HepG2 (cell line): Measurements from ENCODE around the gene ULK4. TPM values are rescaled to one million over a fixed set of nuclear protein-coding genes. Genes with fewer than 3 reads are reported as not detected.

ENCODE experiments used
- ATAC-seq: fragments of 200-7000 bp; cut with Tn5 transposase; 3 replicates; pipeline ENCODE4 v1.9.1; 2020; ENCODE audit warnings: mild to moderate bottlenecking, moderate library complexity
- BruUV-seq: library from RNA; stranded (reverse); fragments of 400-500 nt; replicated peaks from 2 replicates; lab custom pipeline; 2021; lab: Mats Ljungman, UMichigan
- CTCF ChIA-PET: fragments of 300-600 bp; formaldehyde crosslinking; extraction: SDS; loops from one replicate; lab custom pipeline; 2021; ENCODE audit warnings: low total read pairs, inconsistent platforms, low intra/inter-chr PET ratio; lab: Yijun Ruan, JAX
- POLR2A ChIA-PET: fragments of 350-600 bp; sonication (Branson Sonifier 250); formaldehyde crosslinking; loops from one replicate; lab custom pipeline; 2020; ENCODE audit warnings: antibody characterized with exemption, inconsistent platforms; lab: Yijun Ruan, JAX
- DNase-seq: peaks from one replicate; pipeline ENCODE4 v3.0.0-alpha.2; 2015; ENCODE audit warnings: low spot score
- FAIRE-seq: peaks from 3 replicates; lab custom pipeline; 2011; peaks lifted over from hg19 to GRCh38; lab: Jason Lieb, UNC
- H2AFZ ChIP-seq: one replicate; pipeline ENCODE4 v1.6.1; 2011; ENCODE audit warnings: low read length, inconsistent platforms
- H3K27ac ChIP-seq: fragments of 300-600 bp; 3 replicates; pipeline ENCODE4 v1.8.0; 2011; ENCODE audit warnings: mixed run types, mild to moderate bottlenecking, mixed read lengths, low read length, inconsistent platforms; ENCODE audit not compliant: insufficient read depth; ENCODE audit errors: extremely low read length
- H3K27me3 ChIP-seq, 2 experiments: fragments of 200-600 bp in 1 of 2; 2 replicates in 1 of 2; 3 replicates in 1 of 2; pipeline versions ENCODE4 v1.6.0 to v1.8.0; 2011; ENCODE audit warnings: low read length in 2 of 2, mild to moderate bottlenecking in 2 of 2, moderate library complexity in 2 of 2, inconsistent platforms in 1 of 2; ENCODE audit not compliant: insufficient read depth in 2 of 2, control insufficient read depth in 1 of 2
- H3K36me3 ChIP-seq, 2 experiments: fragments of 200-600 bp in 1 of 2; replicated peaks in 1 of 2; 2 replicates in 1 of 2; 3 replicates in 1 of 2; pipeline versions ENCODE4 v1.5.1 to v1.8.0; 2011; ENCODE audit warnings: low read length in 2 of 2, inconsistent platforms in 1 of 2; ENCODE audit not compliant: insufficient read depth in 2 of 2, control insufficient read depth in 1 of 2
- H3K4me1 ChIP-seq: 2 replicates; pipeline ENCODE4 v1.5.1; 2012; ENCODE audit warnings: low read length, inconsistent platforms; ENCODE audit not compliant: insufficient read depth
- H3K4me2 ChIP-seq: 2 replicates; pipeline ENCODE4 v1.6.0; 2011; ENCODE audit warnings: low read depth, low read length, inconsistent platforms
- H3K4me3 ChIP-seq, 3 experiments: fragments of 200-600 bp in 1 of 3; sonication (generic), shearing (Covaris generic) in 1 of 3; replicated peaks in 1 of 3; 2 replicates each; pipeline ENCODE4 v1.5.1; 2011 to 2016; ENCODE audit warnings: low read length in 3 of 3, inconsistent platforms in 2 of 3, low read depth in 2 of 3, mild to moderate bottlenecking in 2 of 3, control low read depth in 1 of 3, mixed read lengths in 1 of 3; ENCODE audit not compliant: insufficient read depth in 1 of 3
- H3K79me2 ChIP-seq: one replicate; pipeline ENCODE4 v1.6.1; 2011; ENCODE audit warnings: low read length, inconsistent platforms; ENCODE audit not compliant: insufficient read depth
- H3K9ac ChIP-seq: 2 replicates; pipeline ENCODE4 v1.6.0; 2011; ENCODE audit warnings: mild to moderate bottlenecking, low read depth, low read length, inconsistent platforms; ENCODE audit not compliant: insufficient read depth
- H3K9me3 ChIP-seq: 2 replicates; pipeline ENCODE4 v1.5.1; 2012; ENCODE audit warnings: mild to moderate bottlenecking, low read length
- H4K20me1 ChIP-seq: 2 replicates; pipeline ENCODE4 v1.6.0; 2011; ENCODE audit warnings: inconsistent platforms, mild to moderate bottlenecking, low read length, moderate library complexity; ENCODE audit not compliant: insufficient read depth
- AGO2 ChIP-seq: fragments of 200-400 bp; formaldehyde crosslinking; optimal IDR thresholded peaks from 2 replicates; pipeline ENCODE3; 2017; ENCODE audit warnings: mild to moderate bottlenecking, low read depth, low read length, moderate library complexity
- EEA1 ChIP-seq: sonication (generic); formaldehyde crosslinking; IDR thresholded peaks from 2 replicates; pipeline ENCODE4 v1.5.1; 2020; ENCODE audit warnings: mild to moderate bottlenecking, missing genetic modification reagents, borderline replicate concordance
- IRF2 ChIP-seq: IDR thresholded peaks from 2 replicates; pipeline ENCODE4 v1.6.1; 2018; ENCODE audit warnings: missing genetic modification reagents, missing compliant biosample characterization
- KLF11 ChIP-seq: IDR thresholded peaks from 2 replicates; pipeline ENCODE4 v1.6.1; 2016; ENCODE audit warnings: missing compliant biosample characterization
- MYC ChIP-seq: sonication (generic); formaldehyde crosslinking; IDR thresholded peaks from 2 replicates; pipeline ENCODE4 v1.9.0; 2021; ENCODE audit warnings: missing genetic modification reagents, borderline replicate concordance
- NCOA5 ChIP-seq: sonication (generic); formaldehyde crosslinking; IDR thresholded peaks from 2 replicates; pipeline ENCODE4 v1.4.0; 2020; ENCODE audit warnings: missing genetic modification reagents
- POGZ ChIP-seq: sonication (generic); formaldehyde crosslinking; IDR thresholded peaks from 2 replicates; pipeline ENCODE4 v1.4.0; 2020; ENCODE audit warnings: mild to moderate bottlenecking, missing genetic modification reagents
- RFX1 ChIP-seq: fragments of 450-650 bp; IDR thresholded peaks from 2 replicates; pipeline ENCODE4 v1.6.1; 2017
- SALL1 ChIP-seq: sonication (generic); formaldehyde crosslinking; IDR thresholded peaks from 2 replicates; pipeline ENCODE4 v1.8.0; 2022; ENCODE audit warnings: mild to moderate bottlenecking, missing genetic modification reagents
- TOPORS ChIP-seq: sonication (generic); formaldehyde crosslinking; IDR thresholded peaks from 2 replicates; pipeline ENCODE4 v1.8.0; 2023; ENCODE audit warnings: mild to moderate bottlenecking, missing genetic modification reagents
- ZNF124 ChIP-seq: sonication (generic); formaldehyde crosslinking; IDR thresholded peaks from 2 replicates; pipeline ENCODE4 v1.4.0; 2020; ENCODE audit warnings: missing genetic modification reagents
- ZNF205 ChIP-seq: IDR thresholded peaks from 2 replicates; pipeline ENCODE4 v1.6.1; 2018; ENCODE audit warnings: missing biosample characterization, missing genetic modification reagents
- ZNF253 ChIP-seq: sonication (generic); formaldehyde crosslinking; IDR thresholded peaks from 2 replicates; pipeline ENCODE4 v1.8.0; 2022; ENCODE audit warnings: mild to moderate bottlenecking, missing genetic modification reagents, borderline replicate concordance
- ZNF292 ChIP-seq: sonication (generic); formaldehyde crosslinking; IDR thresholded peaks from 2 replicates; pipeline ENCODE4 v1.8.1; 2022; ENCODE audit warnings: mild to moderate bottlenecking, low read depth, missing genetic modification reagents, borderline replicate concordance
- ZNF432 ChIP-seq: sonication (generic); formaldehyde crosslinking; IDR thresholded peaks from 2 replicates; pipeline ENCODE4 v1.5.0; 2020; ENCODE audit warnings: missing genetic modification reagents, mild to moderate bottlenecking, borderline replicate concordance
- ZNF550 ChIP-seq: sonication (generic); formaldehyde crosslinking; IDR thresholded peaks from 2 replicates; pipeline ENCODE4 v1.4.0; 2020; ENCODE audit warnings: mild to moderate bottlenecking, missing genetic modification reagents, borderline replicate concordance
- ZNF773 ChIP-seq: sonication (generic); formaldehyde crosslinking; IDR thresholded peaks from 2 replicates; pipeline ENCODE4 v1.4.0; 2020; ENCODE audit warnings: missing genetic modification reagents, borderline replicate concordance
- ZNF878 ChIP-seq: sonication (generic); formaldehyde crosslinking; IDR thresholded peaks from 2 replicates; pipeline ENCODE4 v1.8.1; 2023; ENCODE audit warnings: mild to moderate bottlenecking, missing genetic modification reagents, moderate library complexity
- WGBS: methylation state at CpG from one replicate; pipeline ENCODE4 v1.1.6; 2017; ENCODE audit warnings: low lambda C conversion rate; 5-methylcytosine and 5-hydroxymethylcytosine counted together
- in situ Hi-C: cut with HindIII; loops from 2 replicates; pipeline ENCODE4 v1.10.0; 2017; ENCODE audit warnings: low pct_unique_long_range_greater_than_20kb; ENCODE audit not compliant: extremely low pct_ligation_motif_present
- intact Hi-C: fragments of 100-400 bp; cut with micrococcal nuclease; formaldehyde crosslinking; loops from one replicate; pipeline ENCODE4 v1.10.0; 2022; ENCODE audit not compliant: unreplicated experiment
- polyA plus RNA-seq, 8 experiments: library from polyadenylated mRNA; depleted of rRNA in 3 of 8; stranded (reverse) in 7 of 8; unstranded in 1 of 8; fragments of >200 nt; fragmentation: Illumina TruSeq in 4 of 8; extraction: Trizol in 4 of 8; gene quantifications; 2 replicates each; pipeline versions ENCODE4 v1.2.1 to v1.2.3, GENCODE V29; 2011 to 2016; ENCODE audit warnings: low read depth in 4 of 8, missing spikeins in 1 of 8, mixed read lengths in 1 of 8; ENCODE audit not compliant: insufficient read depth in 1 of 8
- total RNA-seq, 5 experiments: library from RNA; depleted of rRNA; stranded (reverse); fragments of >200 nt; fragmentation: Illumina TruSeq; extraction: Trizol; gene quantifications; 2 replicates each; pipeline ENCODE4 v1.2.3, GENCODE V29; 2016; ENCODE audit warnings: low read depth in 1 of 5
- TF ChIP-seq, protein P1 (sequence below): sonication (generic); formaldehyde crosslinking; IDR thresholded peaks from 2 replicates; pipeline ENCODE4 v1.8.1; 2023; ENCODE audit warnings: mild to moderate bottlenecking, missing genetic modification reagents
- TF ChIP-seq, protein P2 (sequence below): IDR thresholded peaks from 2 replicates; pipeline ENCODE4 v1.6.1; 2018; ENCODE audit warnings: missing genetic modification reagents

The ULK4 gene
- total and polyA plus RNA-seq, 2 of the 13 experiments (the other 11 are each of a cell fraction or from before 2014, with no cell fraction given) = 6.7 to 11.8 TPM

GRCh38 chr3:41769106-41769505 is 192.8 kb downstream of the ULK4 start (continued):
- TF ChIP-seq SALL1 (CRISPR knock-in tag) (no peak), EEA1 (CRISPR knock-in tag) (no peak), ZNF878 (CRISPR knock-in tag) (no peak), ZNF773 (CRISPR knock-in tag) (no peak), AGO2 (no peak)
- TF ChIP-seq, protein P1, sequence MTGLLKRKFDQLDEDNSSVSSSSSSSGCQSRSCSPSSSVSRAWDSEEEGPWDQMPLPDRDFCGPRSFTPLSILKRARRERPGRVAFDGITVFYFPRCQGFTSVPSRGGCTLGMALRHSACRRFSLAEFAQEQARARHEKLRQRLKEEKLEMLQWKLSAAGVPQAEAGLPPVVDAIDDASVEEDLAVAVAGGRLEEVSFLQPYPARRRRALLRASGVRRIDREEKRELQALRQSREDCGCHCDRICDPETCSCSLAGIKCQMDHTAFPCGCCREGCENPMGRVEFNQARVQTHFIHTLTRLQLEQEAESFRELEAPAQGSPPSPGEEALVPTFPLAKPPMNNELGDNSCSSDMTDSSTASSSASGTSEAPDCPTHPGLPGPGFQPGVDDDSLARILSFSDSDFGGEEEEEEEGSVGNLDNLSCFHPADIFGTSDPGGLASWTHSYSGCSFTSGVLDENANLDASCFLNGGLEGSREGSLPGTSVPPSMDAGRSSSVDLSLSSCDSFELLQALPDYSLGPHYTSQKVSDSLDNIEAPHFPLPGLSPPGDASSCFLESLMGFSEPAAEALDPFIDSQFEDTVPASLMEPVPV (CRISPR knock-in tag) = no peak

- DNase-seq (no peak), ATAC-seq (no peak), FAIRE-seq (no peak)
- in situ Hi-C loops (no loop called here), intact Hi-C loops (no loop called here)
- BruUV-seq = no TSS peak
- 75% methylated on average over 1 of the region's 1 CpG for WGBS
- H3K36me3 ChIP-seq = no peaks in the 10 kb centered on the region
- no peak overlapping the region for H3K9ac ChIP-seq
- H4K20me1 ChIP-seq = no peaks in the 10 kb centered on the region
- H3K27me3 ChIP-seq = no peaks in the 10 kb centered on the region
- no peak overlapping the region for H3K4me3 ChIP-seq
- no peak overlapping the region for H3K4me2 ChIP-seq
- TF ChIP-seq TOPORS (CRISPR knock-in tag) = no peak
- no peak for TF ChIP-seq KLF11 (CRISPR knock-in tag)
- no peak for TF ChIP-seq RFX1
- TF ChIP-seq ZNF550 (CRISPR knock-in tag) = no peak
- TF ChIP-seq NCOA5 (CRISPR knock-in tag) = no peak
- no peak for TF ChIP-seq ZNF432 (CRISPR knock-in tag)
- no peak for TF ChIP-seq MYC (CRISPR knock-in tag)
- TF ChIP-seq ZNF205 (CRISPR knock-in tag) = no peak
- no peak for TF ChIP-seq ZNF253
- no peak for TF ChIP-seq ZNF124
- TF ChIP-seq IRF2 (CRISPR knock-in tag) = no peak
- TF ChIP-seq POGZ (CRISPR knock-in tag) = no peak
- TF ChIP-seq, protein P2, sequence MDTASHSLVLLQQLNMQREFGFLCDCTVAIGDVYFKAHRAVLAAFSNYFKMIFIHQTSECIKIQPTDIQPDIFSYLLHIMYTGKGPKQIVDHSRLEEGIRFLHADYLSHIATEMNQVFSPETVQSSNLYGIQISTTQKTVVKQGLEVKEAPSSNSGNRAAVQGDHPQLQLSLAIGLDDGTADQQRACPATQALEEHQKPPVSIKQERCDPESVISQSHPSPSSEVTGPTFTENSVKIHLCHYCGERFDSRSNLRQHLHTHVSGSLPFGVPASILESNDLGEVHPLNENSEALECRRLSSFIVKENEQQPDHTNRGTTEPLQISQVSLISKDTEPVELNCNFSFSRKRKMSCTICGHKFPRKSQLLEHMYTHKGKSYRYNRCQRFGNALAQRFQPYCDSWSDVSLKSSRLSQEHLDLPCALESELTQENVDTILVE (CRISPR knock-in tag) = no peak
- no peak for TF ChIP-seq ZNF292 (CRISPR knock-in tag)
- H3K79me2 ChIP-seq = no peaks in the 10 kb centered on the region
- no peaks in the 10 kb centered on the region for H3K4me1 ChIP-seq
- no peak overlapping the region for H3K27ac ChIP-seq
- CTCF ChIA-PET = no interaction called here
- no peaks in the 10 kb centered on the region for H3K9me3 ChIP-seq
- POLR2A ChIA-PET = no interaction called here
- no peak overlapping the region for H2AFZ ChIP-seq
These were observed 193.5 kb downstream of the ULK4 start for GRCh38 chr3:41768363-41768762.
